Neural progenitor cell (in vitro differentiated cells): ENCODE results near the gene C11orf98.

Experiments used
- CTCF ChIP-seq: fragments of 200-600 bp; sonication (generic); IDR thresholded peaks from 2 replicates; pipeline ENCODE4 v1.5.1; 2017; ENCODE audit warnings: antibody characterized with exemption, mild to moderate bottlenecking
- EZH2 ChIP-seq: fragments of 200-600 bp; sonication (generic); IDR thresholded peaks from 2 replicates; pipeline ENCODE4 v1.6.1; 2017; ENCODE audit warnings: antibody characterized with exemption, mild to moderate bottlenecking, moderate library complexity

- TF ChIP-seq CTCF (no peak), EZH2 (no peak)
Measured at GRCh38 chr11:62622476-62623089, 42.4 kb downstream of the C11orf98 start.
